ENCODE measurements around the gene CRABP2.

The CRABP2 gene

GRCh38 chr1:156705321-156705917 lies at the start of gene CRABP2:
Gene CRABP2, minus strand, starts transcription at chr1:156705583. Its CDS starts 137 bp downstream, at chr1:156705446.
- H2AFZ ChIP-seq (ENCODE audit: low read depth, low read length, severe bottlenecking), result no peak within 1 kb of the TSS
- no peaks in the 10 kb centered on the region for H3K9me2 ChIP-seq (replicated peaks; ENCODE audit: insufficient read depth, low read length)
- no peak within 1 kb of the TSS for H3K4me3 ChIP-seq (ENCODE audit: insufficient read depth, low read length, poor library complexity, severe bottlenecking)
- TF ChIP-seq EZH2phosphoT487 (conservative IDR thresholded peaks at IDR 0.05; ENCODE audit: low read length) (no peak), CTCF (IDR thresholded peaks at IDR 0.05; ENCODE audit: insufficient read depth, low read length, poor library complexity, severe bottlenecking) (no peak)
- H4K20me1 ChIP-seq (ENCODE audit: low read depth, low read length), result no peaks in the 10 kb centered on the region
- peak within 1 kb of the TSS; percentile 51 for H3K4me2 ChIP-seq (ENCODE audit: low read depth, low read length, poor library complexity, severe bottlenecking)
- H3K9me3 ChIP-seq (ENCODE audit: insufficient read depth, low read length), result no peaks in the 10 kb centered on the region
- no peak within 1 kb of the TSS for H3K27ac ChIP-seq (ENCODE audit: low read depth, low read length)
- no peaks in the 10 kb centered on the region for H3F3A ChIP-seq (ENCODE audit: insufficient read depth)
- no peaks in the 10 kb centered on the region for H3K36me3 ChIP-seq (ENCODE audit: low read length)
- no peaks in the 10 kb centered on the region for H3K27me3 ChIP-seq (ENCODE audit: low read length)
- no peaks in the 10 kb centered on the region for H3K79me2 ChIP-seq (ENCODE audit: insufficient read depth, low read length)
- no peak within 1 kb of the TSS for H3K9ac ChIP-seq (ENCODE audit: low read length)

GRCh38 chr1:156754219-156754618 lies 48.8 kb upstream of the CRABP2 start:
- Histone ChIP-seq H3K9ac (ENCODE audit: low read length) (no peak overlapping the region), H3K9me3 (ENCODE audit: insufficient read depth, low read length) (no peaks in the 10 kb centered on the region), H2AFZ (ENCODE audit: low read depth, low read length, severe bottlenecking) (no peak overlapping the region), H3K27me3 (ENCODE audit: low read length) (no peaks in the 10 kb centered on the region), H3K4me2 (ENCODE audit: low read depth, low read length, poor library complexity, severe bottlenecking) (no peak overlapping the region), H4K20me1 (ENCODE audit: low read depth, low read length) (no peaks in the 10 kb centered on the region), H3K79me2 (ENCODE audit: insufficient read depth, low read length) (peaks cover 29% of the 10 kb centered on the region), H3F3A (ENCODE audit: insufficient read depth) (peaks cover 17% of the 10 kb centered on the region), H3K27ac (ENCODE audit: low read depth, low read length) (no peak overlapping the region), H3K4me3 (ENCODE audit: insufficient read depth, low read length, poor library complexity, severe bottlenecking) (no peak overlapping the region), H3K9me2 (replicated peaks; ENCODE audit: insufficient read depth, low read length) (no peaks in the 10 kb centered on the region), H3K36me3 (ENCODE audit: low read length) (no peaks in the 10 kb centered on the region)
- no peak for TF ChIP-seq EZH2phosphoT487 (conservative IDR thresholded peaks at IDR 0.05; ENCODE audit: low read length)
- TF ChIP-seq CTCF (IDR thresholded peaks at IDR 0.05; ENCODE audit: insufficient read depth, low read length, poor library complexity, severe bottlenecking), result no peak

GRCh38 chr1:156752843-156753482 lies 47.6 kb upstream of the CRABP2 start:
- peaks cover 41% of the 10 kb centered on the region for H3K79me2 ChIP-seq (ENCODE audit: insufficient read depth, low read length)
- no peaks in the 10 kb centered on the region for H3K36me3 ChIP-seq (ENCODE audit: low read length)
- no peaks in the 10 kb centered on the region for H4K20me1 ChIP-seq (ENCODE audit: low read depth, low read length)
- peak overlapping the region; percentile 79 for H3K4me3 ChIP-seq (ENCODE audit: insufficient read depth, low read length, poor library complexity, severe bottlenecking)
- peak overlapping the region; percentile 84 for H3K4me2 ChIP-seq (ENCODE audit: low read depth, low read length, poor library complexity, severe bottlenecking)
- H3K9ac ChIP-seq (ENCODE audit: low read length), result peak overlapping the region; percentile 86
- H2AFZ ChIP-seq (ENCODE audit: low read depth, low read length, severe bottlenecking), result no peak overlapping the region
- H3K9me3 ChIP-seq (ENCODE audit: insufficient read depth, low read length), result no peaks in the 10 kb centered on the region
- no peaks in the 10 kb centered on the region for H3K9me2 ChIP-seq (replicated peaks; ENCODE audit: insufficient read depth, low read length)
- no peaks in the 10 kb centered on the region for H3K27me3 ChIP-seq (ENCODE audit: low read length)
- peak overlapping the region; percentile 70 for H3K27ac ChIP-seq (ENCODE audit: low read depth, low read length)
- TF ChIP-seq CTCF (IDR thresholded peaks at IDR 0.05; ENCODE audit: insufficient read depth, low read length, poor library complexity, severe bottlenecking) (no peak), EZH2phosphoT487 (conservative IDR thresholded peaks at IDR 0.05; ENCODE audit: low read length) (no peak)
- peaks cover 26% of the 10 kb centered on the region for H3F3A ChIP-seq (ENCODE audit: insufficient read depth)

All from SU-DHL-6 (cell line).